HG03103 (cell line): ENCODE data around the gene SLC25A30.
"Not testable (repeated sequence)": the region's sequence is repeated elsewhere in the genome, so short reads cannot be mapped to it uniquely, and the experiment has no call there.

ENCODE experiments used
- ATAC-seq: cut with Tn5 transposase; IDR thresholded peaks from one replicate; pipeline ENCODE4 v1.9.1; 2021; ENCODE audit warnings: low read depth; ENCODE audit not compliant: unreplicated experiment

SLC25A30 gene

DNA sequence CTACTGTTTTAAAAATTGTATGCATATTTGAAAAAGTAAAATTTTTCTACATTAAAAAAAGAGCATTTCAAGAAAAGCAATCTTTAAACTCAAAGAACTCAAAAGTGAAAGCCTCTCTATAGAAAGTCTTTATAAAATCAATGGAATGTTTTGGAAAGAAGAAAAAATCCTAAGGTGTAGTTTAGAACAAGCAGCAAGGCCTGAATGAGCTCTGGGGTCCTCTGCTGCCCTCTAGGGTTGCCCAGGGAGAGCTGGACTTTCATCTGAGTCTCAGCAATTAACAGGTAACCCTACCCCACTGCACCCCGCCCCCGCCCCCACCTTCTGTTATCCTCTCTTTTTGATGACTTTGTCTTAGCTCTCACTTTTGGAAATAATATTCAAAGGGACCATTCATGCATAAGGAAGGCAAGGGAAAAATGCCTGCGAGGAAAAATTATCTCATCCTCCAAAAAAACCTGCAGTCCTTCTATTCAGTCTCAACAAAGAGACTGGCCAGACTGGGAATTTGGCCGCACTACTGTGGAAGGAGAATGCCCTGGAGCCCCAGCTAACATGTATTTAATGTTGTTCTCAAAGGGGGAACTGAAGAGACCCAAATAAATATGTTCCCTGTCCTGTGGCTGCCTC, 24.1 kb downstream of the SLC25A30 start:
- no peak for ATAC-seq

DNA sequence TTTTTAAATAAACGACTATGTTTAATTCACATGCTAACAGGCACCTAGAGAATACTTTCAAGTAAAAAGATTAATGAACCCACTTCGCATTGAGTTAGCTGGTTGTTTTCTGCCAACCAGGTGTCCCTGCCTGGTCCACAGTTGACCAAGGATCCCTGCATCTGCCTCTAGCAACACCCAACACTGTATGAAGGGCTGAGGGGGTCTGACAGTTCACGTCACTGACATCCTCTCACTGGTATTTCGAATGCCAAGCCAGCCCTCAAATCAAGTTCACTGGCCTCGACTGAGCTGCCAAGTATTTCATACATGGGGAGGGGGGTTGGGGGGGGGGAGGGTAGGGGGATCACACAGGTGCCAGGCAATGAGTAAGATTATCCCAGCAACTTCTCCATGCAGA, 25.4 kb downstream of the SLC25A30 start:
- no peak for ATAC-seq

DNA sequence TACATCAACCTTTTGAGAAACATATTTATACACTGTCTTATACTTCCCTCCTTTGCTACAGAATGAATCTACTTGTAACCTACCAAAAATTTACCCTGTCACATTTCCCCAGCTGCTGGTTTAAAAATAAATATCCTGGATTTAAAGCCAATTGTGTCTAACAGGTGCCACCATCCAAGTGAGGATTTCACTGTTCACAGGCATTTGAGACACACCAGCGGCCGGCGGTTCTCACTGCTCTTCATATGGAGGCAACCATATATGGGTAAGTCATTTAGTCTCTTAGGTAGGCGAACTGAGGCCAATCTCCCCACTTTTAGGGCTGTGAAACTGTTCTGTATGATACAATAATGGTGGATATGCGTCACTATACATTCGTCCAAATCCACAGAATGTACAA, 26.2 kb downstream of the SLC25A30 start:
- ATAC-seq = no peak

DNA sequence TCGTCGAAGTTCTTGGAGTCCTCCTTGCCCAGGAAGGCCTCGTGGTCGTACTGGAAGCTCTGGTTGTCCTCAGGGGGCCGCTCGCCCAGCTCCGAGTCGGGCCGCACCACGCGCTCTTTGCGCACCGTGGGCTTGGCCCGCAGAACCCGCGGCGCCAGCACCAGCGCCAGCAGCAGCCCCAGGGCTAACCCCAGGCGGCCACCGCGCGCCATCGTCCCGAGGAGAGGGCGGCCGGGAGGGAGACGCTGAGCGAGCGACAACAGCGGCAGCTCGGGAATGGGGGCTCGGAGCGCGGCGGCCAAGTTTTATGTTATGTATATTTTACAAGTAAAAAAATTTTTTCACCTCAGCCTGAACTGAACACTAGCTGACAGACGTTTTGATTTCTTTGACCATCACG, 27.0 kb downstream of the SLC25A30 start:
- ATAC-seq = not testable (repeated sequence)

DNA sequence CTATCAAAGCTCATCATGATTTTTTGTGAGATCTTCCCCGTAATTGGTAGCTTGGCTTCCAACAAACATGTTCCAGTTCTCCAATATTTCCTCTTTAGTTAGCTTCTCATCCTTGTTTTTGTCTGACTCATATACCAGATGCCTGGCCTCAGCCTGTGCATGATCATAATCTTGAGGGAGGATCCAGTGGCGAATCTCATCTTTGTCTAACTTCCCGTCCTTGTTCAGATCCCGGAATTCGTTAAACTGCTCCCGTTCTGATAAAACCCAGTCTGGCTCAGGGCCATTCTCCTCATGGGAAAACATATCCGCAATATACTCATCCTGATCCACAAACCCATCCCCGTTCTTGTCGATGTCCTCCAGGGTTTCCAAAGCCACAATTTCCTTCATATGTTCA, 27.8 kb downstream of the SLC25A30 start:
- not testable (repeated sequence) for ATAC-seq

DNA sequence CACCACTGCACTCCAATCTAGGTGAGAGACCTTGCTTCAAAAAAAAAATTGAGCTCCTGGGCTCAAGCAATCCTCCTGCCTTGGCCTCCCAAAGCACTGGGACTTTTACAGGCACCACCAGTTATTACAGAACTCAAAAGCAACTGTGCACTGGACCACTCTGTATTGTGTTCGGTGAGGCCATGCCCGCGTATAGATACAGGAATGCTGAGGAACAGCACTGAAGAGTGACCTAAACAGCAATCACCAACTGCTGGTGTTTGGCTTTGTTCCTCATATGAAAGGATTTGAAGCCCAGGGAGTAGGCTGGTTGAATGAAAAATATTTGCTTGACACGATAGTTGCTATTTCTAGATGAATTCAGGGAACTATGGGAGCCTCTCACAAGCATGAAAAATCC, 29.5 kb downstream of the SLC25A30 start:
- no peak for ATAC-seq

DNA sequence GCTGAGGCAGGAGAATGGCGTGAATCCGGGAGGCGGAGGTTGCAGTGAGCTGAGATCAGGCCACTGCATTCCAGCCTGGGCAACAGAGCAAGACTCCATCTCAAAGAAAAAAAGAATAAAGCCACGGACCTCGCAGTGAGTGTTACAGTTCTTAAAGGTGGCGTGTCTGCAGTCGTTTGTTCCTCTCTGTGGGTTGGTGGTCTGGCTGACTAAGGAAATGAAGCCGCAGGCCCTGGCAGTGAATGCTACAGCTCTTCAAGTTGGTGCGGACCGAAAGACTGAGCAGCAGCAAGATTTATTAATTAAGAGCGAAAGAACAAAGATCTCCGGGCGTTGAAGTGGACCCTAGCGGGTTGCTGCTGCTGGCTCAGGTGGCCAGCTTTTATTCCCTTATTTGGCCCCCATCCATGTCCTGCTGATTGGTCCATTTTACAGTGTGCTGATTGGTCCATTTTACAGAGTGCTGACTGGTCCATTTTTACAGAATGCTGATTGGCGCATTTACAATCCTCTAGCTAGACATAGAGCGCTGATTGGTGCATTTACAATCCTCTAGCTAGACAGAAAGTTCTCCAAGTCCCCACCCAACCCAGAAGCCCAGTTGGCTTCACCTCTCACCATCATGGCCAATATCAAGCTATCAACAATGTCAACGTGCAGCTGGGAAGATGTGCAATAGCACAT, 31.1 kb downstream of the SLC25A30 start:
- not testable (repeated sequence) for ATAC-seq

DNA sequence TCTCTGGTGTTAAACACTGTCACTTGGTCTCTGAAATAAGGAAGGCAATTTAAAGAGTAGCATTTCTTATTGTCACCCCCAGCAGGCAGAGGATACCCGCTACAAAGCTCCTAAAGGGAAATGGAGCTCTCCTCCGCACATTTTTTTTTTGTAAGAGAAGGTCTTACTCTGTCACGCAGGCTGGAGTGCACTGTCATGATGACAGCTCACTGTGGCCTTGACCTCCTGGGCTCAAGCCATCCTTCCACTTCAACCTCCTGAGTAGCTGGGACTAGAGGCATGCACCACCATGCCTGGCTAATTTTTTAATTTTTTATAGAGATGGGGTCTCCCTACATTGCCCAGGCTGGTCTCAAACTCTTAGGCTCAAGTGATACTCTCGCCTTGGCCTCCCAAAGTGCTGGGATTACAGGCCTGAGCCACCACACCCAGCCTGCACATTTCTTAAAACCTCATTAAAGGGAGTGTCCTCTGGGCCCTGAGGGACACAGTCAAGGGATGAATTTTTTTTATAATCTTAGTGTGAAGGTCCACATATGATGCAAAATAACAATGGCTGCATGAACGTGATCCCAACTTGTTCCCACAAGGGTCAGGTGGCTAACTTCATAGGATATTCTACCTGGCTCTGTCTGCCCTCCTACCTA, 32.1 kb downstream of the SLC25A30 start:
- ATAC-seq = no peak

DNA sequence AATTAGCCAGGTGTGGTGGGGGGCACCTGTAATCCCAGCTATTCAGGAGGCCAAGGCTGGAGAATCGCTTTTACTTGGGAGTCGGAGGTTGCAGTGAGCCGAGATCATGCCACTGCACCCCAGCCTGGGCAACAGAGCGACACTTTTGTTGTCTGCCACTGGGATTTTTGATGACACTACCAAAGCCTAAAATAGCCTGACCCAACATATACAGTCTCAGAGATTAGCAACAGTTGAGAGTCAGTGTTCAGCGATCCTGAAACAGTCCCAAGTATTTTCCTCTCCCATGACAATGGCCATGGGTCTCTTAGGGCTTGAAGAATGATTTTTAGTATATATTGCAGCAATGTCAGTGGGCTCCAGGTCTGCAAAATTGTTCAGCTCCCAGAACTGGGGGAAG, 32.9 kb downstream of the SLC25A30 start:
- ATAC-seq = no peak

DNA sequence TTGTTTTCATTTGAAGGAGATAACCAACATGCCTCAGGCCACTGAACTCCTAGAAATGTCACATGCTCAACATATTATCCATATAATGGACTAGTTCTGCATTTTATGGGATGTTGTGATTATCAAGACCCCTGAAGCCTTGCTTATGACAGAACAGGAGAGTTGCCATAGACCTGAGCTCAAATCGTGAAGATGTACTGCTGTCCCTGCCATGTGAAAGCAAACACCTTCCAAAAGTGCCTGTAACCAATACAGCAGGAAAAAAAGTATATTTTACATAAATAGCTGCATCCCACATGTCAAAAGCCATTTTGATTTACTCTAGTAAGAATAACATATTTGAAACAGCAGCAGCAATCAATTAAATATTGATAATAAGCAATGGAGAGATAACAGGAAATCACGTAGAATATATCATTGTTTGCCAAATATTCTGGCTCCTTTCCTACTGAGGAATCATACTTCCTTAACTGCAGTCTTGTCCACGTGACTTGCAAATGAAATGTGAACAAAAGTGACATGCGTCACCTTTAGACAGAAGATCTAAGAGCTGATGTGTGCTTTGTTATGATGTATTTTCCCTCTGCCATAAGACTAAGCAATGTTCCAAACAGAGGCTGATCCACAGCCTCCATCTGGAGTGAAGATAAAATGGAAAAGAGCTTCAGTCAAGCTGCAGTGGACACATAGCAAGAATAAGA, 33.5 kb downstream of the SLC25A30 start:
- ATAC-seq = no peak

DNA sequence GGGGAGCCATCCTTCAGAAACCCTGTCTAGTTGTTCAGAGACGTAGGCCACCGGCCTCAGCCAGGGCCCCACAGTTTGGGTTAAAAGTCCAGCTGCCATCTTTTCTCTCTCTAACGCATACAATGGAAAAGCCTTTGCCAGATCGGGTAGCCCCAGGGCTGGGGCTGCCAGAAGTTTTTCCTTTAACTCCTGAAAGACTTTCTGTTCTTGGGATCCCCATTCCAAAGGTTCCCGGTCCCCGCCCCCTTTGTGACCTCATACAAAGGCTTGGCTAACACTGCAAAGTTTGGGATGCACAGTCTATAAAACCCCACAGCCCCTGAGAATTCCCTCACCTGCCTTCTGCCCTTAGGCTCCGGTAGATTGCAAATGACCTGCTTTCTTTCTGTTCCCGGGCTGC, 35.4 kb downstream of the SLC25A30 start:
- not testable (repeated sequence) for ATAC-seq

DNA sequence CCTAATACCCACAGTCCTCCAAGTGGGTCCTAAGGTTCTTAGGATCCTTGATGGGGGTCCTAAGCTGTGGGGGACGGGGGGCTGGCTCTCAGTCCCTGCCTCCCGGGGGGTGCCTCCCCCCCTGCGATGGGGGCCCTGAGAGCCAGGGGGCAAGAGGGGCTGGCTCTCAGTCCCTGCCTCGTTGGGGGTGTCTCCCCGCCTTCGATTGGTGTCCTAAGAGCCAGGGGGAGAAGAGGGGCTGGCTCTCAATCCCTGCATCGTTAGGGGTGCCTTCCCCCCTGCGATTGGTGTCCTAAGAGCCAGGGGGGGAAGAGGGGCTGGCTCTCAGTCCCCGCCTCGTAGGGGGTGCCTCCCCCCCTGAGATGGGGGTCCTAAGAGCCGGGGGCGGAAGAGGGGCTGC, 37.0 kb downstream of the SLC25A30 start:
- no peak for ATAC-seq

DNA sequence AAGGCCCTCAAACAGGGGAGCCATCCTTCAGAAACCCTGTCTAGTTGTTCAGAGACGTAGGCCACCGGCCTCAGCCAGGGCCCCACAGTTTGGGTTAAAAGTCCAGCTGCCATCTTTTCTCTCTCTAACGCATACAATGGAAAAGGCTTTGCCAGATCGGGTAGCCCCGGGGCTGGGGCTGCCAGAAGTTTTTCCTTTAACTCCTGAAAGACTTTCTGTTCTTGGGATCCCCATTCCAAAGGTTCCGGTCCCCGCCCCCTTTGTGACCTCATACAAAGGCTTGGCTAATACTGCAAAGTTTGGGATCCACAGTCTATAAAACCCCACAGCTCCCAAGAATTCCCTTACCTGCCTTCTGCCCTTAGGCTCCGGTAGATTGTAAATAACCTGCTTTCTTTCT, 37.5 kb downstream of the SLC25A30 start:
- ATAC-seq = not testable (repeated sequence)

DNA sequence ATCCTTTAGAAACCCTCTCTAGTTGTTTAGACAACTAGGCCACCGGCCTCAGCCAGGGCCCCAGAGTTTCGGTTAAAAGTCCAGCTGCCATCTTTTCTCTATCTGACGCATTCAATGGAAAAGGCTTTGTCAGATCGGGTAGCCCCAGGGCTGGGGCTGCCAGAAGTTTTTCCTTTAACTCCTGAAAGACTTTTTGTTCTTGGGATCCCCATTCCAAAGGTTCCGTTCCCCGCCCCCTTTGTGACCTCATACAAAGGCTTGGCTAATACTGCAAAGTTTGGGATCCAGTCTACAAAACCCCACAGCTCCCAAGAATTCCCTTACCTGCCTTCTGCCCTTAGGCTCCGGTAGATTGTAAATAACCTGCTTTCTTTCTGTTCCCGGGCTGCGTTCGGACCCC, 38.7 kb downstream of the SLC25A30 start:
- not testable (repeated sequence) for ATAC-seq

DNA sequence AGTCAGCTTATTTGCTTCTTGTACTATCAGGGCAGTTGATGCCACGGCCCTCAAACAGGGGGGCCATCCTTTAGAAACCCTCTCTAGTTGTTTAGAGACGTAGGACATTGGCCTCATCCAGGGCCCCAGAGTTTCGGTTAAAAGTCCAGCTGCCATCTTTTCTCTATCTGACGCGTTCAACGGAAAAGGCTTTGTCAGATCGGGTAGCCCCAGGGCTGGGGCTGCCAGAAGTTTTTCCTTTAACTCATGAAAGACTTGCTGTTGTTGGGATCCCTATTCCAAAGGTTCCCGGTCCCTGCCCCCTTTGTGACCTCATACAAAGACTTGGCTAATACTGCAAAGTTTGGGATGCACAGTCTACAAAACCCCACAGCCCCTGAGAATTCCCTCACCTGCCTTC, 39.4 kb downstream of the SLC25A30 start:
- ATAC-seq = not testable (repeated sequence)

DNA sequence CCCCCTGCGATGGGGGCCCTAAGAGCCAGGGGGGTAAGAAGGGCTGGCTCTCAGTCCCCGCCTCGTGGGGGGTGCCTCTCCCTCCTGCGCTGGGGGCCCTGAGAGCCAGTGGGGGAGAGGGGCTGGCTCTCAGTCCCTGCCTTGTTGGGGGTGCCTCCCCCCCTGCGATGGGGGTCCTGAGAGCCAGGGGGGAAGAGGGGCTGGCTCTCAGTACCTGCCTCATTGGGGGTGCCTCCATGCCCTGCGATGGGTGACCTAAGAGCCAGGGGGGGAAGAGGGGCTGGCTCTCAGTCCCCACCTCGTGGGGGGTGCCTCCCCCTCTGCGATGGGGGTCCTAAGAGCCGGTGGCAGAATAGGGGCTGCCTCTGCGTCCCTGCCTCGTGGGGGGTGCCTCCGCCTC, 40.9 kb downstream of the SLC25A30 start:
- ATAC-seq = not testable (repeated sequence)

DNA sequence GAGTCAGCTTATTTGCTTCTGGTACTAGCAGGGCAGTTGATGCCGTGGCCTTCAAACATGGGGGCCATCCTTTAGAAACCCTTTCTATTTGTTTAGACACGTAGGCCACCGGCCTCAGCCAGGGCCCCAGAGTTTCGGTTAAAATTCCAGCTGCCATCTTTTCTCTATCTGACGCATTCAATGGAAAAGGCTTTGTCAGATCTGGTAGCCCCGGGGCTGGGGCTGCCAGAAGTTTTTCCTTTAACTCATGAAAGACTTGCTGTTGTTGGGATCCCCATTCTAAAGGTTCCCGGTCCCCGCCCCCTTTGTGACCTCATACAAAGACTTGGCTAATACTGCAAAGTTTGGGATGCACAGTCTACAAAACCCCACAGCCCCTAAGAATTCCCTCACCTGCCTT, 41.5 kb downstream of the SLC25A30 start:
- not testable (repeated sequence) for ATAC-seq

DNA sequence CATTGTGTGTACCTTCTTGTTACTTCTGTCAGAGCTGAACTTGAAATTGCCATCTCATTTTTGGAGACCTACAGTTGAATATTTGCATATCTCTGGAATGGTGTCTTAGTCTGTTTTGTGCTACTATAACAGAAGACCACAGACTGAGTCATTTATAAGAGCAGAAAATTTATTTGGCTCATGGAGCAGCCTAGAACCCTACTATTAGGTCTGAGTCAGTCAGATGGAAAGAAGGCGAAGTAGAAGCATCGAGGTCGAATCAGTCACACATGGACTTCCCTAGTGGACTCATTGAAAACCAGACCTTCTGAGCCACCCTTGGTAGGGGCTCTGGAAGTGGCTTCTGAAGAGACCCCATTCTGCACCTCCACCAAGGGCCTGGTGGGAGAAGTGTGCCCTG, 43.3 kb downstream of the SLC25A30 start:
- ATAC-seq = no peak

DNA sequence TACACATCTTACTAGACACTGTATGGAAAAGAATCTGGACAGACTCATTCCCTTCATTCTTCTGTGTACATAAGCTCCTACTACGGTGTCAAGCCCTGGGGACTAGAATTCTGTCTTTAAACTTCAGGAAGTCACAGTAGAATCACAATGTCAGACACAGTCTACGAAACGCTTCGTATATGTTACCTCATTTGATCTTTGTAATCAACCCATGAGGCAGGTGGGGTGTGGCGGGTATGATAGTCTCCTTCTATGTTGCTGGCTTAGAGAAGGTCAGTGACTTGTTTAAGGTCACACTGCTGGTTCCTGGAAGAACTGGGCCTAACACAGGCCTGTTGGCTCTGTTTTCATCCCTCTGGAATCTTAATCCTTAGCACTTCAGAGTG, 45.0 kb downstream of the SLC25A30 start:
- ATAC-seq = no peak

DNA sequence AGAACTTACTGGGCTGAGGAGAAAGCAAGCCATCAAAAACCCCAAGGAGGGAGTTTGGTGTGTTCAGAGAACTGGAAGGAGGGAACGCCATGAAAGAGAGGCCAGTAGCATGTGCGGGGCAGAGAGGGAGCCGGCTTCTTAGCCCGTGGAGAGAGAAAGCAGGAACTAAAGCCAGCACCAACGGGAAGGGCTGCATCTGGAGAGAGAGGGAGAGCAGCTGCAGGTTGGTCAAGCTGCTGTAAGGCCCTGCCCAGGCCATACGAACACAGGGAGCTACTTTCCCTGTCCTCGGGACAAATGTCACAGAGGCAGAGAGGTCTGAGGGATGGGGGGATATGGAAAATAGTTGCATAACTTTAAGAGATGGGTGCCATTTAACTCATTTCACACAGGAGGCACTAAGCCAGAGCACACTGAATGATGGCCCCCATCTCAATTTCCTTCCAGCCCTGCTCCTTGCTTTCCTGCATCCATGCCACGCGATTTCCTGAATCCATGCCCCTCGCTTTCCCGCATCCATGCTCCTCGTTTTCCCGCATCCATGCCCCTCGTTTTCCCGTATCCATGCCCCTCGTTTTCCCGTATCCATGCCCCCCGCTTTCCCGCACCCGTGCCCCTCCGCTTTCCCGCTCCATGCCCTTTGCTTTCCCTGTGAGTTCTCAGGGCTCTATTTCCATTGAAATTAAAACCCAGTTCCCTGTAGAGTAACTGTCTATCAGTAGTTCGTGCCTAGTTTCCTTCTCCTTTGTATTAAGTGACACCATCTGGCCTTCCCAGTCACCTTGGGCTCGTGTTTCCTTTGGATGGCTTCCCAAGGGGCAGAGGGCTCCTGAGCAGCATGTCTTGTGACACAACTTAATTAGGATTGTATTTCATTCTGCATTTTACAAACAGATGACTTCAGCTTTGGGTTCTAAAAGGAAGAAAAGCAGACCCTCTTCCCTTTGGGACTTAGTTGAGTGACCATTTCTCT, 45.7 kb downstream of the SLC25A30 start:
- ATAC-seq = no peak
